H1 (cell line): ENCODE results near the gene CFLAR. TPM values are rescaled to one million over a fixed set of nuclear protein-coding genes. Genes with fewer than 3 reads are reported as not detected.

ENCODE experiments used
- CTCF ChIA-PET: fragments of 300-600 bp; sonication (Branson Sonifier 250); formaldehyde crosslinking; loops from one replicate; lab custom pipeline; 2021; ENCODE audit not compliant: partially characterized antibody; lab: Charles Lee
- POLR2A ChIA-PET: fragments of 300-600 bp; sonication (Branson Sonifier 250); formaldehyde crosslinking; loops from one replicate; lab custom pipeline; 2021; ENCODE audit warnings: inconsistent platforms; ENCODE audit not compliant: partially characterized antibody; lab: Charles Lee
- DNase-seq, 2 experiments: peaks; one replicate each; pipeline versions ENCODE4 v3.0.0 to v3.0.0-alpha.2; 2010 to 2022; ENCODE audit warnings: low spot score in 2 of 2, low read depth in 1 of 2, mixed read lengths in 1 of 2
- FAIRE-seq: peaks from 2 replicates; lab custom pipeline; 2011; peaks lifted over from hg19 to GRCh38; lab: Jason Lieb, UNC
- H2AFZ ChIP-seq: 2 replicates; pipeline ENCODE4 v1.8.1; 2012; ENCODE audit warnings: low read length, inconsistent platforms
- H2AK5ac ChIP-seq: 2 replicates; pipeline ENCODE4 v1.6.1; 2013; ENCODE audit warnings: low read depth, low read length
- H2BK120ac ChIP-seq: replicated peaks from 2 replicates; pipeline ENCODE3; 2013; ENCODE audit warnings: low read depth, low read length, inconsistent platforms
- H2BK12ac ChIP-seq: 2 replicates; pipeline ENCODE4 v1.6.1; 2013; ENCODE audit warnings: low read depth, low read length
- H2BK15ac ChIP-seq: 2 replicates; pipeline ENCODE4 v1.6.1; 2013; ENCODE audit warnings: low read length
- H2BK20ac ChIP-seq: 2 replicates; pipeline ENCODE4 v1.6.1; 2013; ENCODE audit warnings: low read length
- H2BK5ac ChIP-seq: 2 replicates; pipeline ENCODE4 v1.6.1; 2013; ENCODE audit warnings: low read depth, low read length
- H3K14ac ChIP-seq: 2 replicates; pipeline ENCODE4 v1.6.1; 2013; ENCODE audit warnings: inconsistent platforms; ENCODE audit not compliant: insufficient read length
- H3K18ac ChIP-seq: 2 replicates; pipeline ENCODE4 v1.6.1; 2013; ENCODE audit warnings: low read length; ENCODE audit errors: extremely low read depth
- H3K23ac ChIP-seq: 2 replicates; pipeline ENCODE4 v1.6.1; 2013; ENCODE audit warnings: inconsistent platforms; ENCODE audit not compliant: insufficient read length
- H3K23me2 ChIP-seq: 2 replicates; pipeline ENCODE4 v1.6.1; 2013; ENCODE audit warnings: low read depth, low read length
- H3K27ac ChIP-seq: 2 replicates; pipeline ENCODE4 v1.6.1; 2011; ENCODE audit warnings: low read depth, low read length, inconsistent platforms
- H3K27me3 ChIP-seq, 4 experiments: replicated peaks in 1 of 4; 1 replicate in 1 of 4; 2 replicates in 3 of 4; pipeline versions ENCODE4 v1.6.1 to v1.8.1; 2011 to 2013; ENCODE audit warnings: low read length in 3 of 4, mild to moderate bottlenecking in 3 of 4, inconsistent platforms in 2 of 4, mixed read lengths in 2 of 4, moderate library complexity in 1 of 4; ENCODE audit not compliant: control insufficient read depth in 3 of 4, insufficient read depth in 3 of 4; ENCODE audit errors: extremely low read depth in 1 of 4
- H3K36me3 ChIP-seq, 4 experiments: 2 replicates each; pipeline versions ENCODE4 v1.6.1 to v1.8.1; 2011 to 2013; ENCODE audit warnings: mild to moderate bottlenecking in 4 of 4, low read length in 3 of 4, moderate library complexity in 2 of 4, control low read depth in 1 of 4, inconsistent platforms in 1 of 4; ENCODE audit not compliant: insufficient read depth in 4 of 4, control insufficient read depth in 2 of 4
- H3K4ac ChIP-seq: replicated peaks from 2 replicates; pipeline ENCODE3; 2013; ENCODE audit warnings: low read length, low read depth, mixed read lengths, inconsistent platforms; ENCODE audit not compliant: insufficient read length
- H3K4me1 ChIP-seq, 4 experiments: replicated peaks in 1 of 4; 1 replicate in 1 of 4; 2 replicates in 3 of 4; pipeline versions ENCODE4 v1.6.1 to v1.8.1; 2011 to 2013; ENCODE audit warnings: low read length in 3 of 4, inconsistent platforms in 2 of 4, mixed read lengths in 1 of 4; ENCODE audit not compliant: insufficient read depth in 4 of 4, control insufficient read depth in 3 of 4
- H3K4me2 ChIP-seq, 2 experiments: 2 replicates each; pipeline versions ENCODE4 v1.6.1 to v1.8.1; 2011 to 2013; ENCODE audit warnings: low read depth in 2 of 2, low read length in 2 of 2, control low read depth in 1 of 2, inconsistent platforms in 1 of 2, mild to moderate bottlenecking in 1 of 2; ENCODE audit not compliant: insufficient read depth in 1 of 2
- H3K4me3 ChIP-seq, 4 experiments: fragments of 200-600, 300-600 bp in 1 of 4; sonication (generic), shearing (Covaris generic), sonication (Bioruptor Twin) in 1 of 4; 2 replicates each; pipeline versions ENCODE4 v1.5.1 to v1.8.1; 2011 to 2016; ENCODE audit warnings: low read length in 4 of 4, low read depth in 3 of 4, control low read depth in 2 of 4, inconsistent platforms in 2 of 4, mild to moderate bottlenecking in 2 of 4, mixed read lengths in 1 of 4, moderate library complexity in 1 of 4; ENCODE audit not compliant: insufficient read depth in 2 of 4; ENCODE audit errors: extremely low read depth in 1 of 4
- H3K56ac ChIP-seq: replicated peaks from 2 replicates; pipeline ENCODE3; 2013; ENCODE audit warnings: low read depth, mild to moderate bottlenecking, mixed read lengths, low read length, inconsistent platforms; ENCODE audit not compliant: insufficient read length
- H3K79me1 ChIP-seq: 2 replicates; pipeline ENCODE4 v1.6.1; 2013; ENCODE audit warnings: low read depth, low read length, control low read depth
- H3K79me2 ChIP-seq, 2 experiments: 2 replicates each; pipeline versions ENCODE4 v1.6.1 to v1.8.1; 2012 to 2013; ENCODE audit warnings: low read length in 2 of 2, mild to moderate bottlenecking in 2 of 2, inconsistent platforms in 1 of 2; ENCODE audit not compliant: insufficient read depth in 2 of 2, control insufficient read depth in 1 of 2
- H3K9ac ChIP-seq, 4 experiments: replicated peaks in 1 of 4; 1 replicate in 1 of 4; 2 replicates in 3 of 4; pipeline versions ENCODE4 v1.6.1 to v1.8.1; 2011 to 2013; ENCODE audit warnings: low read depth in 3 of 4, low read length in 3 of 4, control low read depth in 2 of 4, mild to moderate bottlenecking in 2 of 4, moderate library complexity in 2 of 4, inconsistent platforms in 1 of 4; ENCODE audit errors: extremely low read depth in 1 of 4
- H3K9me3 ChIP-seq, 2 experiments: 2 replicates each; pipeline versions ENCODE4 v1.6.1 to v1.8.1; 2012 to 2013; ENCODE audit warnings: mild to moderate bottlenecking in 2 of 2, moderate library complexity in 2 of 2, control low read depth in 1 of 2, inconsistent platforms in 1 of 2, low read depth in 1 of 2, low read length in 1 of 2, mixed read lengths in 1 of 2; ENCODE audit not compliant: insufficient read depth in 2 of 2
- H4K20me1 ChIP-seq, 2 experiments: replicated peaks in 1 of 2; 2 replicates each; pipeline versions ENCODE3 to v1.8.1; 2011 to 2013; ENCODE audit warnings: inconsistent platforms in 2 of 2, low read length in 2 of 2, mild to moderate bottlenecking in 1 of 2; ENCODE audit not compliant: insufficient read depth in 2 of 2, control insufficient read depth in 1 of 2
- H4K5ac ChIP-seq: 2 replicates; pipeline ENCODE4 v1.6.1; 2013; ENCODE audit warnings: low read length, low read depth, mixed read lengths, inconsistent platforms; ENCODE audit not compliant: insufficient read length
- H4K8ac ChIP-seq: 2 replicates; pipeline ENCODE4 v1.8.0; 2013; ENCODE audit warnings: mild to moderate bottlenecking, moderate library complexity, low read length, inconsistent platforms; ENCODE audit not compliant: insufficient read depth; ENCODE audit errors: extremely low read depth
- H4K91ac ChIP-seq: replicated peaks from 2 replicates; pipeline ENCODE3; 2013; ENCODE audit warnings: low read length, mixed read lengths, inconsistent platforms; ENCODE audit not compliant: insufficient read length
- BACH1 ChIP-seq: IDR thresholded peaks from 2 replicates; pipeline ENCODE4 v1.6.1; 2012; ENCODE audit warnings: low read length, improper control_type of control experiment
- CHD1 ChIP-seq: IDR thresholded peaks from 2 replicates; pipeline ENCODE4 v1.6.1; 2012; ENCODE audit warnings: low read depth, low read length, improper control_type of control experiment
- CTBP2 ChIP-seq: IDR thresholded peaks from 2 replicates; pipeline ENCODE4 v1.7.0; 2011; ENCODE audit warnings: borderline replicate concordance, mild to moderate bottlenecking, moderate library complexity, mixed read lengths, low read length; ENCODE audit not compliant: insufficient read depth, insufficient read length
- EP300 ChIP-seq, 2 experiments: IDR thresholded peaks; 1 replicate in 1 of 2; 2 replicates in 1 of 2; pipeline ENCODE4 v1.6.1; 2011 to 2012; ENCODE audit warnings: low read depth in 2 of 2, low read length in 2 of 2, mild to moderate bottlenecking in 2 of 2, borderline replicate concordance in 1 of 2, inconsistent platforms in 1 of 2, moderate library complexity in 1 of 2
- HDAC2 ChIP-seq, 2 experiments: fragments of 300-600 bp in 1 of 2; sonication (generic) in 1 of 2; IDR thresholded peaks; 2 replicates each; pipeline ENCODE4 v1.6.1; 2011 to 2012; ENCODE audit warnings: low read depth in 2 of 2, low read length in 2 of 2, mild to moderate bottlenecking in 2 of 2, moderate library complexity in 2 of 2, borderline replicate concordance in 1 of 2, inconsistent platforms in 1 of 2
- HDAC6 ChIP-seq: IDR thresholded peaks from one replicate; pipeline ENCODE4 v1.7.1; 2012; ENCODE audit warnings: low read depth, mild to moderate bottlenecking, inconsistent platforms, low read length, moderate library complexity
- KDM4A ChIP-seq: IDR thresholded peaks from one replicate; pipeline ENCODE4 v1.7.1; 2012; ENCODE audit warnings: low read depth, mild to moderate bottlenecking, moderate library complexity, low read length, inconsistent platforms; ENCODE audit not compliant: severe bottlenecking
- POLR2A ChIP-seq, 2 experiments: IDR thresholded peaks; 1 replicate in 1 of 2; 2 replicates in 1 of 2; pipeline ENCODE4 v1.6.1; 2011; ENCODE audit warnings: low read depth in 2 of 2, low read length in 2 of 2, mild to moderate bottlenecking in 2 of 2; ENCODE audit errors: control extremely low read depth in 1 of 2
- SP4 ChIP-seq: IDR thresholded peaks from 2 replicates; pipeline ENCODE4 v1.6.1; 2012; ENCODE audit warnings: low read length, inconsistent platforms
- SUZ12 ChIP-seq: fragments of 200-600 bp; sonication (generic); IDR thresholded peaks from 2 replicates; pipeline ENCODE4 v1.6.1; 2012; ENCODE audit warnings: mild to moderate bottlenecking, inconsistent platforms, low read length, moderate library complexity, mixed read lengths
- YY1 ChIP-seq: IDR thresholded peaks from 2 replicates; pipeline ENCODE4 v1.6.1; 2011; ENCODE audit warnings: low read depth, mild to moderate bottlenecking, low read length
- WGBS, 2 experiments: shearing (Covaris generic) in 1 of 2; methylation state at CpG; one replicate each; pipeline versions ENCODE4 v1.1.6 to v1.1.7; 2013 to 2015; ENCODE audit warnings: low lambda C conversion rate in 2 of 2, mixed read lengths in 2 of 2, inconsistent platforms in 1 of 2, low coverage in 1 of 2, missing lambda C conversion rate in 1 of 2; ENCODE audit not compliant: insufficient replicate concordance in 2 of 2, insufficient coverage in 1 of 2, insufficient read length in 1 of 2; ENCODE audit errors: extremely low coverage in 1 of 2, missing lambda C conversion rate in 1 of 2; 5-methylcytosine and 5-hydroxymethylcytosine counted together
- polyA plus RNA-seq, 7 experiments: library from polyadenylated mRNA; depleted of rRNA in 3 of 7; stranded (reverse) in 5 of 7; unstranded in 2 of 7; fragments of >200 nt in 5 of 7; fragments of 200-250 nt in 2 of 7; gene quantifications; 1 replicate in 5 of 7; 2 replicates in 1 of 7; 4 replicates in 1 of 7; pipeline versions ENCODE4 v1.2.1 to v1.2.3, GENCODE V29; 2011 to 2013; ENCODE audit warnings: missing spikeins in 2 of 7, mixed read lengths in 2 of 7
- total RNA-seq: library from RNA; stranded (reverse); fragmentation: NEBNext Ultra II Directional; extraction: Animal tissue kit (Norgen Biotek cat#: 25700); gene quantifications from 2 replicates; pipeline ENCODE4 v1.2.1, GENCODE V29; 2021

CFLAR gene
- total and polyA plus RNA-seq, 2 of the 8 experiments (the other 6 are each of a cell fraction or from before 2014, with no cell fraction given), result 1.1 to 3.9 TPM

DNA sequence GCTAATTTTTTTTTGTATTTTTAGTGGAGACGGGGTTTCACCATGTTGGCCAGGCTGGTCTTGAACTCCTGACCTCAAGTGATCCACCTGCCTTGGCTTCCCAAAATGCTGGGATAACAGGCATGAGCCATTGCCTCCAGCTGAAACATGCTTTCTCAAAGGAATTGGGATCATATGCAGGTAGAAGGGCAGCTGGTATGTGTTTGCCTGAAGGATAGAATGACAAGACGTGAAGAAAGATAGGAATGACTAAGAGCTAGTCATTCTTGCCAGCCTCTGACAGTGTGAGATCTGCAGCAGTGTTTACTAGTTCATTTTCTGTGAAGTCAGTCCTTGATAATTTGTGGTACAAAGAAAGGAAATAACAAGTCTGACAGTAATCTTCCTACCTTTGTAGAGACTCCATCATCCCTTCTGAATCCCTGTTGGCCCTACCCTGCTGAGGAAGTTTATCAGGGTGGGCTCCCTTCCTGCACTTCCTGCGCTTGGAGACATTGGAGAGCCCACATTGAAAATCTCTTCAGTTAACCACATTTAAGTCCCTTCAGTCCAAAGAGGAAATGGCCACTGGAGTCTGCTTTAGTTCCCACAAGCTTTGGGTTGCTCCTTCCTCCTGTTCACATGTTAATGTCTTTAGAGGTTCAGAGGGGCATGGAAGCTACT is 14.7 kb downstream of the CFLAR start:
- H3K14ac ChIP-seq, result no peak overlapping the region
- no peak for FAIRE-seq
- POLR2A ChIA-PET, result interaction anchor here (0.7 to 1.2 kb wide), 5 partner anchors 10 to 241 kb away, joined by 3 to 5 read pairs (median 3); partner anchors contain the start of genes CFLAR, NDUFB3, NIF3L1 and PPIL3
- H3K27me3 ChIP-seq, result no peaks in the 10 kb centered on the region
- TF ChIP-seq HDAC2 (IDR thresholded peaks at IDR 0.05; ENCODE audit: borderline replicate concordance in 1 of 2, low read depth in 2 of 2, low read length in 2 of 2) (no peak), SP4 (no peak), HDAC6 (no peak), YY1 (no peak), SUZ12 (no peak), POLR2A (IDR thresholded peaks at IDR 0.05; ENCODE audit: control extremely low read depth in 1 of 2, low read depth in 2 of 2, low read length in 2 of 2) (no peak), EP300 (IDR thresholded peaks at IDR 0.05; ENCODE audit: borderline replicate concordance in 1 of 2, low read depth in 2 of 2, low read length in 2 of 2) (no peak), CHD1 (no peak), BACH1 (no peak), CTBP2 (no peak), KDM4A (no peak)
- TF ChIP-seq, all 59 proteins: peak for 0
- Histone ChIP-seq H4K5ac (no peak overlapping the region), H2AFZ (no peak overlapping the region; the same call in 1 of the 2 replicates), H3K36me3 (no peaks in the 10 kb centered on the region), H2AK5ac (0 out of 2 replicates have a peak overlapping the region, but pooled peaks have one; percentile 17), H2BK5ac (0 out of 2 replicates have a peak overlapping the region, but pooled peaks have one; percentile 12), H4K20me1 (no peaks in the 10 kb centered on the region), H3K79me1 (no peaks in the 10 kb centered on the region), H4K8ac (no peak overlapping the region), H3K79me2 (no peaks in the 10 kb centered on the region), H2BK20ac (no peak overlapping the region; the same call in 1 of the 2 replicates), H3K56ac (no peak overlapping the region), H3K18ac (0 out of 2 replicates have a peak overlapping the region, but pooled peaks have one; percentile 66), H3K4me2 (no peak overlapping the region; a peak in 1 of 4 replicates), H2BK15ac (peak overlapping the region; percentile 2; the same call in 1 of the 2 replicates), H3K4me1 (peaks cover 0 to 3% (median under 1%) of the 10 kb centered on the region in 4 experiments; a peak in 3 of 7 replicates), H3K4me3 (no peak overlapping the region), H2BK12ac (no peak overlapping the region), H3K27ac (no peak overlapping the region), H2BK120ac (no peak overlapping the region), H4K91ac (no peak overlapping the region), H3K4ac (no peak overlapping the region), H3K23ac (no peak overlapping the region), H3K9ac (no peak overlapping the region), H3K9me3 (no peaks in the 10 kb centered on the region), H3K23me2 (no peaks in the 10 kb centered on the region)
- CTCF ChIA-PET, result interaction anchor here (0.6 to 2.4 kb wide), 7 partner anchors 10 to 949 kb away, joined by 3 to 11 read pairs (median 4); partner anchors contain the start of gene CFLAR
- 89% methylated on average over 3 of the region's 3 CpGs; no CpG with 5 or more reads in 1 of the 2 experiments for WGBS, 2 experiments
- no peak for DNase-seq
